Right renal pelvis (tissue), 4 donors: ENCODE measurements around the gene KIAA1191. TPM values are rescaled to one million over a fixed set of nuclear protein-coding genes. Genes with fewer than 3 reads are reported as not detected.
"Not testable (repeated sequence)": the region's sequence is repeated elsewhere in the genome, so short reads cannot be mapped to it uniquely, and the experiment has no call there.

Experiments
- DNase-seq, 4 donors: peaks; one replicate each; pipeline ENCODE4 v3.0.0-alpha.2; 2013; ENCODE audit warnings: low read depth in 4 of 4, low spot score in 3 of 4, missing footprints in 1 of 4
- polyA plus RNA-seq, 4 donors: library from polyadenylated mRNA; unstranded; fragments of 120-200 nt; gene quantifications; one replicate each; pipeline ENCODE4 v1.2.1, GENCODE V29; 2013; ENCODE audit not compliant: insufficient read length in 4 of 4

KIAA1191 gene
- polyA plus RNA-seq, 4 donors, result 151 to 159 (median 153) TPM

DNA sequence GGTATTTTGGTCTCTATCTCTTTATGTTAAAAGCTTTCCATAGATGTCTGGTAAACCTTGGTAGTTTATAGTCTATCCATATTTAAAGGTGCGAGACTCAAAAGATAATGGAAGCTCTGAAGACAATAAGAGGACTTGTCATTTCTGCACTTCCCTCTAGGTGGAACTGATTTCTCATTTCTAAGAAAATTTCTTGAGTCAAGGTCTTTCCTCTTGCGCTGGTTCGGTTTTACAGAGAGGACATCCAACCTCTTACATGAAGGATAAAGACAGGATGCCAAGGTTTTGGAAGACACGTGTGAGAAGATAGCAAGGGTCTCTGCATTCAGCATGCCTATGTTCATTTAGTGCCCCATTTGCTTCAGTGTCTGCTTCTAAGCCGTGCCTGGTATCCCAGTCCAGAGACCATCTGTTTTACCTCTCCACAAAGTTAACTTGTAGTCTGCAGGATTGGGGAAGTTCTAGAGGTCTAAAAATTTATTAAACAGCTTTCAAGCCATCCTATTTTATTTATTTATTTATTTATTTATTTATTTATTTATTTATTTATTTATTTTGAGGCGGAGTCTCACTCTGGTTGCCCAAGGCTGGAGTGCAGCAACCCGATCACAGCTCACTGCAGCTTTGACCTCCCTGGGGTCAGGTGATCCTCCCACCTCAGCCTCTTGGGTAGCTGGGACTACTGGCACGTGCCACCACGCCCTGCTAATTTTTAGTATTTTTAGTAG, 41.6 kb downstream of the KIAA1191 start:
- DNase-seq, result no peak

DNA sequence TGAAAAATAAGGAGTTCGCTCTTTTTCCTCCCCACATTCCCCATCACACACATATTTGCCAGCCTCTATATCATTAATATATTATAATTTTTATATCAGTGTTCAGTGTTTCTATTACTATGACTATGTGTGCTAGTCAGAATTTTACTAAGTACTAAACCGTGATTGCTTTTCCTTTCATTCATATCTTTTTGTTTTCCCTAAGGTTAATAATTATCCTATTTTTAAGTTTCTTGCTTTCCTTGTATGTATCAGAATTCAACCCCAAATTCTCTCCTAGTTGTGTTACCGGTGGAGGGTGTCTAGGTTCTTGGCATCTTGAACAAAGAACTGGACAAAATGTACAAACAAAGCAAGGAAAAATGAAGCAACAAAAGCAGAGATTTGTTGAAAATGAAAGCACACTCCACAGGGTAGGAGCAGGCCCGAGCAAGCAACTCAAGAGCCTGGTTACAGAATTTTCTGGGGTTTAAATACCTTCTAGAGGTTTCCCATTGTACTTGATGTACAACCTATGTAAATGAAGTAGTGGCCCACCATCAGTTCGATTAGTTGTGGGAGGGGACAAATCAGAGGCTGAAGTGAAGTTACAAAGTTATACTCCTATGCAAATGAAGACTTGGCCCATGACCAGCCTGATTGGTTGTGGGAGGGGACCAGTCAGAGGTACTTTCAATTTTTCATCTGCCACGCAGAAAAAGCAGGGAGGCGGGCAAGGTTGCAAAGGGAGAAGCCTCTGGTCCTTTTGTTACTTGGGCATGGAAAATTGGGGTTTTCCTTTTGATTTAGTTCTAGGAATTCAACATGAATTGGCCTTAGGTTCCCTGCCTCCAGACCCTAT, 43.8 kb downstream of the KIAA1191 start:
- DNase-seq, result no peak

DNA sequence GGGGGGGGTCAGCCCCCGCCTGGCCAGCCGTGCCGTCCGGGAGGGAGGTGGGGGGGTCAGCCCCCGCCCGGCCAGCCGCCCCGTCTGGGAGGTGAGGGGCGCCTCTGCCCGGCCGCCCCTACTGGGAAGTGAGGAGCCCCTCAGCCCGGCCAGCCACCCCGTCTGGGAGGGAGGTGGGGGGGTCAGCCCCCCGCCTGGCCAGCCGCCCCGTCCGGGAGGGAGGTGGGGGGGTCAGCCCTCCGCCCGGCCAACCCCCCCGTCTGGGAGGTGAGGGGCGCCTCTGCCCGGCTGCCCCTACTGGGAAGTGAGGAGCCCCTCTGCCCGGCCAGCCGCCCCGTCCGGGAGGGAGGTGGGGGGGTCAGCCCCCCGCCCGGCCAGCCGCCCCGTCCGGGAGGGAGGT, 56.2 kb downstream of the KIAA1191 start:
- DNase-seq, result not testable (repeated sequence)

Other genes with a start within 250 kb of the KIAA1191 start
- gene SIMC1, start 123.3 kb downstream of the KIAA1191 start, polyA plus RNA-seq, result 10 to 100 TPM; 19.0 to 22.0 (median 19.9) TPM
- 10 to 100 TPM; 11.1 to 13.1 (median 12.3) TPM for gene ARL10, start 3.7 kb upstream of the KIAA1191 start, polyA plus RNA-seq
- 10 to 100 TPM; 23.5 to 28.9 (median 28.3) TPM for gene NOP16, start 26.8 kb upstream of the KIAA1191 start, polyA plus RNA-seq
- gene HIGD2A, start 27.0 kb upstream of the KIAA1191 start, polyA plus RNA-seq, result 100 to 1,000 TPM; 106 to 132 (median 111) TPM
- gene CLTB, start 54.8 kb upstream of the KIAA1191 start, polyA plus RNA-seq, result 10 to 100 TPM; 47.9 to 62.0 (median 52.4) TPM
- gene FAF2, start 86.6 kb upstream of the KIAA1191 start, polyA plus RNA-seq, result 10 to 100 TPM; 42.8 to 51.6 (median 50.5) TPM
- 10 to 100 TPM; 45.5 to 63.2 (median 51.8) TPM for gene RNF44, start 175.6 kb upstream of the KIAA1191 start, polyA plus RNA-seq
- gene CDHR2, start 187.6 kb upstream of the KIAA1191 start, polyA plus RNA-seq, result 10 to 100 TPM; 13.9 to 21.5 (median 18.6) TPM
- 1 to 10 TPM; 1.3 to 2.1 (median 1.8) TPM for gene GPRIN1, start 248.4 kb upstream of the KIAA1191 start, polyA plus RNA-seq